Body of pancreas (tissue), 4 donors: ENCODE measurements around the gene KRT83. TPM values are rescaled to one million over a fixed set of nuclear protein-coding genes. Genes with fewer than 3 reads are reported as not detected.
"Not testable (repeated sequence)": the region's sequence is repeated elsewhere in the genome, so short reads cannot be mapped to it uniquely, and the experiment has no call there.

Source experiments
- ATAC-seq: fragments of 150-250 bp; one replicate; pipeline ENCODE4 v1.9.1; 2016
- DNase-seq, 4 donors: peaks; one replicate each; pipeline ENCODE4 v3.0.0-alpha.2; 2019
- H3K27ac ChIP-seq, 4 donors: fragments of 200-600 bp; sonication (generic); 1 replicate in 3 of 4; 2 replicates in 1 of 4; pipeline versions ENCODE4 v1.5.1 to v1.6.1; 2016 to 2019; ENCODE audit warnings: mild to moderate bottlenecking in 1 of 4, mixed read lengths in 1 of 4, moderate library complexity in 1 of 4
- H3K27me3 ChIP-seq, 2 donors: fragments of 200-600 bp; sonication (generic); one replicate each; pipeline ENCODE4 v1.6.0; 2016; ENCODE audit warnings: mild to moderate bottlenecking in 1 of 2
- H3K36me3 ChIP-seq, 2 donors: fragments of 200-600 bp; sonication (generic); replicated peaks in 1 of 2; 2 replicates each; pipeline ENCODE4 v1.5.1; 2016; ENCODE audit warnings: low read depth in 2 of 2; ENCODE audit not compliant: insufficient read depth in 1 of 2
- H3K4me1 ChIP-seq: fragments of 200-600 bp; sonication (generic); one replicate; pipeline ENCODE4 v1.6.0; 2016
- H3K4me3 ChIP-seq, 2 donors: fragments of 200-600 bp; sonication (generic); 1 replicate in 1 of 2; 2 replicates in 1 of 2; pipeline ENCODE4 v1.5.1; 2016 to 2019
- H3K9me3 ChIP-seq, 3 donors: fragments of 200-600 bp; sonication (generic); 1 replicate in 2 of 3; 2 replicates in 1 of 3; pipeline ENCODE4 v1.5.1; 2016
- CTCF ChIP-seq, 7 experiments: fragments of 450-650 bp in 4 of 7; fragments of 200-600 bp in 3 of 7; sonication (generic) in 3 of 7; IDR thresholded peaks; one replicate each; pipeline ENCODE4 v1.5.1; 2016 to 2019; ENCODE audit warnings: antibody characterized with exemption in 7 of 7
- POLR2A ChIP-seq, 3 donors: fragments of 450-650 bp; IDR thresholded peaks; one replicate each; pipeline ENCODE4 v1.6.1; 2016; ENCODE audit warnings: antibody characterized with exemption in 3 of 3, mild to moderate bottlenecking in 2 of 3
- WGBS, 2 donors: methylation state at CpG; one replicate each; pipeline ENCODE4 v1.1.5; 2017; 5-methylcytosine and 5-hydroxymethylcytosine counted together
- intact Hi-C: fragments of 100-400 bp; cut with DNase I; formaldehyde crosslinking; loops from one replicate; pipeline ENCODE4 v1.15.1; 2023
- total RNA-seq, 2 donors: library from RNA; depleted of rRNA; stranded (reverse); fragments of >200 nt; gene quantifications; one replicate each; pipeline ENCODE4 v1.1.0, GENCODE V29; 2016

KRT83 gene
- total RNA-seq, 2 donors from 2014 or later, result not detected

- TF ChIP-seq CTCF (IDR thresholded peaks at IDR 0.05) (no peak), POLR2A (IDR thresholded peaks at IDR 0.05) (no peak)
- Histone ChIP-seq H3K9me3 (no peaks in the 10 kb centered on the region), H3K27ac (no peak overlapping the region), H3K4me3 (no peak overlapping the region), H3K4me1 (no peaks in the 10 kb centered on the region), H3K36me3 (no peaks in the 10 kb centered on the region), H3K27me3 (no peaks in the 10 kb centered on the region)
- ATAC-seq, result no peak
- WGBS, 2 donors, result 78 to 82% methylated on average over 11 of the region's 11 CpGs
- no peak for DNase-seq
- intact Hi-C loops, result no loop called here
Observed at GRCh38 chr12:52318241-52318990, 2.8 kb downstream of the KRT83 start.

- DNase-seq, result no peak
- Histone ChIP-seq H3K9me3 (no peaks in the 10 kb centered on the region), H3K27ac (no peak overlapping the region), H3K36me3 (no peaks in the 10 kb centered on the region), H3K4me1 (no peaks in the 10 kb centered on the region), H3K4me3 (no peak overlapping the region), H3K27me3 (no peaks in the 10 kb centered on the region)
- no peak for ATAC-seq
- intact Hi-C loops, result no loop called here
- no peak for TF ChIP-seq CTCF (IDR thresholded peaks at IDR 0.05)
- no peak for TF ChIP-seq POLR2A (IDR thresholded peaks at IDR 0.05)
- 71 to 74% methylated on average over 9 to 12 of the region's 12 CpGs for WGBS, 2 donors
Observed at GRCh38 chr12:52317468-52318052, 3.6 kb downstream of the KRT83 start.

GRCh38 chr12:52316701-52317100, 4.5 kb downstream of the KRT83 start:
- H3K36me3 ChIP-seq, result no peaks in the 10 kb centered on the region
- intact Hi-C loops, result no loop called here
- H3K4me3 ChIP-seq, result no peak overlapping the region
- H3K27me3 ChIP-seq, result no peaks in the 10 kb centered on the region
- 81 to 84% methylated on average over 4 to 11 of the region's 11 CpGs for WGBS, 2 donors
- no peaks in the 10 kb centered on the region for H3K4me1 ChIP-seq
- no peak overlapping the region for H3K27ac ChIP-seq
- no peaks in the 10 kb centered on the region for H3K9me3 ChIP-seq
- no peak for DNase-seq
- TF ChIP-seq CTCF (IDR thresholded peaks at IDR 0.05) (no peak), POLR2A (IDR thresholded peaks at IDR 0.05) (no peak)
- ATAC-seq, result no peak

- ATAC-seq (no peak), DNase-seq (no peak)
- Histone ChIP-seq H3K4me3 (no peak overlapping the region), H3K27ac (no peak overlapping the region), H3K4me1 (no peaks in the 10 kb centered on the region), H3K27me3 (no peaks in the 10 kb centered on the region), H3K9me3 (no peaks in the 10 kb centered on the region), H3K36me3 (no peaks in the 10 kb centered on the region)
- no peak for TF ChIP-seq POLR2A (IDR thresholded peaks at IDR 0.05)
- 75 to 83% methylated on average over 8 to 9 of the region's 9 CpGs for WGBS, 2 donors
- intact Hi-C loops, result no loop called here
Observed at GRCh38 chr12:52316290-52316689, 4.9 kb downstream of the KRT83 start.

GRCh38 chr12:52315721-52316120, 5.5 kb downstream of the KRT83 start:
- H3K9me3 ChIP-seq, H3K4me3 ChIP-seq, H3K4me1 ChIP-seq, H3K27me3 ChIP-seq, H3K27ac ChIP-seq, ATAC-seq, H3K36me3 ChIP-seq, intact Hi-C loops: not testable (repeated sequence)
- peak in 2 of 4 donors; percentile 35 to 42 for DNase-seq
- WGBS, 2 donors, result 65 to 74% methylated on average over 7 to 9 of the region's 9 CpGs
- peak in 4 of 7 experiments; percentile 11 to 21 (median 14) for TF ChIP-seq CTCF (IDR thresholded peaks at IDR 0.05)
